Left lung (tissue), 10 donors: Measurements from ENCODE around the gene ZNF292. TPM values are rescaled to one million over a fixed set of nuclear protein-coding genes. Genes with fewer than 3 reads are reported as not detected.
"Not testable (repeated sequence)": the region's sequence is repeated elsewhere in the genome, so short reads cannot be mapped to it uniquely, and the experiment has no call there.

Experiments
- ATAC-seq: fragments of 200-7000 bp; cut with Tn5 transposase; one replicate; pipeline ENCODE4 v1.9.1; 2020; ENCODE audit warnings: moderate library complexity
- DNase-seq, 4 donors: peaks; one replicate each; pipeline ENCODE4 v3.0.0-alpha.2; 2013 to 2020
- H3K27ac ChIP-seq, 2 donors: fragments of 200-600 bp; sonication (generic) in 1 of 2; one replicate each; pipeline versions ENCODE4 v1.5.0 to v1.8.0; 2020 to 2021
- H3K27me3 ChIP-seq, 2 donors: fragments of 200-600 bp; sonication (generic) in 1 of 2; one replicate each; pipeline versions ENCODE4 v1.5.0 to v1.8.0; 2020 to 2021
- H3K36me3 ChIP-seq, 2 donors: fragments of 200-600 bp; sonication (generic) in 1 of 2; one replicate each; pipeline versions ENCODE4 v1.5.0 to v1.8.0; 2020 to 2021
- H3K4me1 ChIP-seq, 2 donors: fragments of 200-600 bp; one replicate each; pipeline ENCODE4 v1.8.0; 2021
- H3K4me3 ChIP-seq, 2 donors: fragments of 200-600 bp; sonication (generic) in 1 of 2; one replicate each; pipeline versions ENCODE4 v1.5.0 to v1.8.0; 2020 to 2021; ENCODE audit warnings: mild to moderate bottlenecking in 1 of 2
- H3K9me3 ChIP-seq, 2 donors: fragments of 200-600 bp; sonication (generic) in 1 of 2; one replicate each; pipeline versions ENCODE4 v1.5.0 to v1.8.0; 2020 to 2021
- intact Hi-C, 2 donors: fragments of 100-400 bp; cut with DNase I; formaldehyde crosslinking; loops; one replicate each; pipeline versions ENCODE4 v1.11.2 to v1.14.2; 2022
- polyA plus RNA-seq, 6 donors: library from polyadenylated mRNA; unstranded; fragments of 120-200 nt; gene quantifications; one replicate each; pipeline ENCODE4 v1.2.1, GENCODE V29; 2013; ENCODE audit not compliant: insufficient read length in 6 of 6
- total RNA-seq, 2 donors: library from RNA; stranded (reverse); fragmentation: NEBNext Ultra II Directional; extraction: Animal tissue kit (Norgen Biotek cat#: 25700); gene quantifications; one replicate each; pipeline ENCODE4 v1.2.1, GENCODE V29; 2021
- TF ChIP-seq, protein P1 (sequence below), 2 donors: fragments of 200-600 bp; sonication (generic) in 1 of 2; IDR thresholded peaks; one replicate each; pipeline versions ENCODE4 v1.5.0 to v1.8.0; 2021; ENCODE audit warnings: antibody characterized with exemption in 2 of 2
- donor health status: DM: no; HTN: yes; CAD: no.
- donor health status: DM: no; HTN: no; CAD: no.

The ZNF292 gene
- total and polyA plus RNA-seq, 8 donors: 25.2 to 58.8 (median 51.0) TPM

DNA sequence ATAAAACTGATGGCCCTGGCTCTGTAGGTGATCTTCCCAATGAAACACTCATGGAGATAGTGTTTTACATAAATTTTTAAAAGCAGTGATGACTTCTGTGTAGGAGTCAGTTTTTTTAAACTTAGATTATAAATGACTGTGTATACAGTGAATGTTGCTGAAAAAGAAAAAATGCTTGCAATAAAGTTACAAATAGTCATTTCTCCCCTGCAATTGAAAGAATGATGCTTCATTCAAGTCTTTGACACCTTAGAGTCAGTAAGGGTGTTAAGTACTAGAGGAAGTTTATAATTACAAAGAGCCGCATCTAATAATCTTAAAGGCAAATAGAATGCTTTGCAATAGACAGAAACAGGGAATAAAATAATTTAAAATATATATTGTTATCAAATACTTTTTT lies 27.6 kb downstream of the ZNF292 start:
- Histone ChIP-seq H3K36me3 (peaks cover 0 to 17% of the 10 kb centered on the region in 2 donors), H3K27me3 (no peaks in the 10 kb centered on the region), H3K27ac (no peak overlapping the region), H3K9me3 (no peaks in the 10 kb centered on the region), H3K4me1 (no peaks in the 10 kb centered on the region), H3K4me3 (no peak overlapping the region)
- DNase-seq (no peak), ATAC-seq (no peak)
- TF ChIP-seq, protein P1, sequence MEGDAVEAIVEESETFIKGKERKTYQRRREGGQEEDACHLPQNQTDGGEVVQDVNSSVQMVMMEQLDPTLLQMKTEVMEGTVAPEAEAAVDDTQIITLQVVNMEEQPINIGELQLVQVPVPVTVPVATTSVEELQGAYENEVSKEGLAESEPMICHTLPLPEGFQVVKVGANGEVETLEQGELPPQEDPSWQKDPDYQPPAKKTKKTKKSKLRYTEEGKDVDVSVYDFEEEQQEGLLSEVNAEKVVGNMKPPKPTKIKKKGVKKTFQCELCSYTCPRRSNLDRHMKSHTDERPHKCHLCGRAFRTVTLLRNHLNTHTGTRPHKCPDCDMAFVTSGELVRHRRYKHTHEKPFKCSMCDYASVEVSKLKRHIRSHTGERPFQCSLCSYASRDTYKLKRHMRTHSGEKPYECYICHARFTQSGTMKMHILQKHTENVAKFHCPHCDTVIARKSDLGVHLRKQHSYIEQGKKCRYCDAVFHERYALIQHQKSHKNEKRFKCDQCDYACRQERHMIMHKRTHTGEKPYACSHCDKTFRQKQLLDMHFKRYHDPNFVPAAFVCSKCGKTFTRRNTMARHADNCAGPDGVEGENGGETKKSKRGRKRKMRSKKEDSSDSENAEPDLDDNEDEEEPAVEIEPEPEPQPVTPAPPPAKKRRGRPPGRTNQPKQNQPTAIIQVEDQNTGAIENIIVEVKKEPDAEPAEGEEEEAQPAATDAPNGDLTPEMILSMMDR (IDR thresholded peaks at IDR 0.05): no peak
- intact Hi-C loops: no loop called here

DNA sequence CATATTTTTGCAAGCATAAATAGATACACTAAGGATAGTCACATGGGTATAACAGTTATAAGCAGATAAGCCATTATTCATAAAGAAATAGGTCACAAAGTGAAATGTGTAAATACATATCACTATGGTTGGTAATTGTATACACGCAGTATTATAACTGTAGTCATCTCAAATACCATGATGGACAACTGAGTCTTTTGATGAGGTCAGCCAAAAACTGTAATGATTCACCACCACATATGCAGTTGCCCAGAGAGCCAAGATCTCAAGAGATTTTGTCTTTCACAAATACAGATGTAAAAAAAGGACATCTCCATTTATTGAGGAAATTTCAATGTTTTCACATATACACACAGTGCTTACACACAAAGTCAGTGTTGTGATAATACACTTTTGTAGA lies 28.3 kb downstream of the ZNF292 start:
- intact Hi-C loops: no loop called here
- no peak overlapping the region for H3K4me3 ChIP-seq
- TF ChIP-seq, protein P1 (IDR thresholded peaks at IDR 0.05): no peak
- no peak for DNase-seq
- H3K9me3 ChIP-seq: no peaks in the 10 kb centered on the region
- no peak for ATAC-seq
- peaks cover 0 to 17% of the 10 kb centered on the region in 2 donors for H3K36me3 ChIP-seq
- H3K4me1 ChIP-seq: no peaks in the 10 kb centered on the region
- no peaks in the 10 kb centered on the region for H3K27me3 ChIP-seq
- no peak overlapping the region for H3K27ac ChIP-seq

DNA sequence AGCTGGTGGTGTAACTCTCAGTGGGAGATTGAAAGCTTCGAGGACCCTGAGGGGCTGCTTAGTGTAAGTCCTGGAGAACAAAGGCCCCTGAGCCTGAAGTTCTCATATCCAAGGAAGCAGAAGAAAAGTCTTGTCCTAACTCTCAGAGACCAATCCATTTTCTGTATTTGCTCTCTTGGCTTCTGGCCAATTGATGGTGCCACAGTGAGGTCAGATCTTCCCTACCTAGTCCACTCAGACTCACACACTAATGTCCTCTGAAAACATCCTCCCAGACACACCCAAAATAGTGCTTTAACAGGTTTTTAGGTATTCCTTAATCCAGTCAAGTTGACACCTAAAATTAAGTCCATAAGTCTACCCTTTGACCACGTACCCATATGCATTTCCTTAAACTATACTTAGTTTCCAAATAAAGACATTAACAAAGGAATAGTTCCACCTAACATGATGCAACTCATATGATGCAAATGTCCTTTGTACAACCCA lies 29.4 kb downstream of the ZNF292 start:
- ATAC-seq (no peak), DNase-seq (no peak)
- H3K9me3 ChIP-seq: no peaks in the 10 kb centered on the region
- H3K36me3 ChIP-seq: peaks cover 0 to 17% of the 10 kb centered on the region in 2 donors
- TF ChIP-seq, protein P1 (IDR thresholded peaks at IDR 0.05): no peak
- intact Hi-C loops: no loop called here
- no peak overlapping the region for H3K4me3 ChIP-seq
- H3K27me3 ChIP-seq: no peaks in the 10 kb centered on the region
- no peaks in the 10 kb centered on the region for H3K4me1 ChIP-seq
- H3K27ac ChIP-seq: no peak overlapping the region

DNA sequence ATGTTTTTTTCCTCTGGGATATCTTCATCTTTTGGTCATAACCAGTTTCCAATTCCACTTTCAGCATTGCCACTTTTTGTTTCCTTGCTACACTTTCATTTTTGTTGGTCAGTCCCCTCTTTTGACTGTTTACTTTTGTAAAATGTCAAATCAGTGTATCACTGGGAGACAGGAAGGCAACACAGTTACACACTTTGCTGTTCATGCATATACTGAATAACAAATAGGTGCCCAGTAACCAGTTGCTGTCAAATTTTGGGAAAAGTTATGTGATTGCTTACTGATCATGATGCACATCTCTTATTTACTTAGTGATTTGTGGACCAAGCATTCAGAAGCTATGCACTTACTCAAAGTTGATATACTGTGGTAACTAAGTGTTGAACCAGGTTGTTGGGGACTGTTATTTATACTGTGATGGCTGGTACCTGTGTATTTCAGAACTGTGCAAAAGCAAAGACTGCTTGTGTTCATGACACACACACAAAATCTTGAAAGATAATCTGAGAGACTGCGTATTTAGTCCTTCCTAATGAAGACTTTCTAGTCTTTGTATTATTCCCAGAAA lies 41.0 kb downstream of the ZNF292 start:
- DNase-seq: no peak
- intact Hi-C loops: no loop called here

DNA sequence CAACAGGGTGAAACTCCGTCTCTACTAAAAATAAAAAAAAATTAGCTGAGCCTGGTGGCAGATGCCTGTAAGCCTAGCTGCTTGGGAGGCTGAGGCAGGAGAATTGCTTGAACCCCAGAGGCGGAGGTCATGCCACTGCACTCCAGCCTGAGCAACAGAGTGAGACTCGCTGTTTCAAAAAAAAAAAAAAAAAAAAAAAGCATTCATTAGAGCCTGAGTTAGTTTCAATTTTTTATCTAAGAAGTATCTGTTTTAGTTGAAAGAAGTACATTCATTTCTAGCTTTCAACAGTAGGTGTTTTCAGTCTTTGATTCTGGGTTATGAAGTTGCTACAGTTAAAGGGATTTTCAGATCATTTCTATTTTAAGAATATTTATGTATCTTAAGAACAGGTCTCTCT lies 42.2 kb downstream of the ZNF292 start:
- TF ChIP-seq, protein P1 (IDR thresholded peaks at IDR 0.05): no peak
- H3K36me3 ChIP-seq: no peaks in the 10 kb centered on the region
- intact Hi-C loops: no loop called here
- no peak for DNase-seq
- H3K27ac ChIP-seq: no peak overlapping the region
- peaks cover 0 to 30% of the 10 kb centered on the region in 2 donors for H3K4me1 ChIP-seq
- H3K27me3 ChIP-seq: no peaks in the 10 kb centered on the region
- H3K4me3 ChIP-seq: no peak overlapping the region
- no peak for ATAC-seq
- no peaks in the 10 kb centered on the region for H3K9me3 ChIP-seq

More for the DNA sequence above, 41.0 kb downstream of the ZNF292 start:
- Histone ChIP-seq H3K4me1 (peaks cover 0 to 27% of the 10 kb centered on the region in 2 donors), H3K27me3 (no peaks in the 10 kb centered on the region), H3K9me3 (no peaks in the 10 kb centered on the region), H3K4me3 (no peak overlapping the region), H3K36me3 (no peaks in the 10 kb centered on the region), H3K27ac (no peak overlapping the region)
- TF ChIP-seq, protein P1 (IDR thresholded peaks at IDR 0.05): no peak
- ATAC-seq: no peak

DNA sequence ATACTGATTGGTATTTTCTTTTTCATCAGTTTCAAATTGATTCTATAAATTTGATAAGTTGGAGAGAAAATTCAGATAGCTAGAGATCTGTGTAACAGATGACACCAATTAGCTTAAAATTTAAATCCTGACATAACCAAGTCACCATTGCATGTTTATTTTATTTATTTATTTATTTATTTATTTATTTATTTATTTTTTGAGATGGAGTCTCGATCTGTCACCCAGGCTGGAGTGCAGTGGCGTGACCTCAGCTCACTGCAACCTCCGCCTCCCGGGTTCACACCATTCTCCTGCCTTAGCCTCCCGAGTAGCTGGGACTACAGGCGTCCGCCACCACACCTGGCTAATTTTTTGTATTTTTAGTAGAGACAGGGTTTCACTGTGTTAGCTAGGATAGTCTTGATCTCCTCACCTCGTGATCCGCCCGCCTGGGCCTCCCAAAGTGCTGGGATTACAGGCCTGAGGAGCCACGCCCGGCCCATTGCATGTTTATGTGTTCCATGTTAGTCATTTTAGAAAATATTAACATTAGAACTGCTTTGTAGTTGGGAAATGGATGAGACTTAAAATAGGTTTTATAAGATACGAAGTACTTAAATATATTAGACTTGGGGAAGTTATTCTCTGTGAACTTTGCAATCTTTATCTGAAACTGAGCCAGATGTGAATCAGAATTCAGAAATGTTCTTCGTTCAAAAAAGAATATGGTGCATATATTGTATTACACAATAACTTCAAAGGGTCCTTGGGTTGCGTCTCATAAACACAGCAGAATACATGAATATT lies 42.9 kb downstream of the ZNF292 start:
- DNase-seq, intact Hi-C loops, ATAC-seq: not testable (repeated sequence)

More for the DNA sequence above, 42.9 kb downstream of the ZNF292 start:
- peaks cover 0 to 30% of the 10 kb centered on the region in 2 donors for H3K4me1 ChIP-seq
- H3K4me3 ChIP-seq, H3K36me3 ChIP-seq, H3K27ac ChIP-seq, H3K27me3 ChIP-seq, H3K9me3 ChIP-seq: not testable (repeated sequence)
